Left ventricle myocardium inferior (tissue), 1 donor: ENCODE data around the gene SERTAD3. TPM values are rescaled to one million over a fixed set of nuclear protein-coding genes. Genes with fewer than 3 reads are reported as not detected.
A peak's percentile ranks its signal among the peaks of the same experiment; 100 is the strongest.
"Not testable (repeated sequence)": the region's sequence is repeated elsewhere in the genome, so short reads cannot be mapped to it uniquely, and the experiment has no call there.

Experiments used
- DNase-seq: peaks from one replicate; pipeline ENCODE4 v3.0.0-alpha.2; 2020
- H3K27ac ChIP-seq: fragments of 200-600 bp; replicated peaks from 2 replicates; pipeline ENCODE4 v1.8.0; 2021
- H3K27me3 ChIP-seq: fragments of 200-600 bp; 2 replicates; pipeline ENCODE4 v1.8.0; 2021; ENCODE audit warnings: low read depth
- H3K36me3 ChIP-seq: fragments of 200-600 bp; 2 replicates; pipeline ENCODE4 v1.8.0; 2021
- H3K4me1 ChIP-seq: fragments of 200-600 bp; 2 replicates; pipeline ENCODE4 v1.8.0; 2021
- H3K4me3 ChIP-seq: fragments of 200-600 bp; 2 replicates; pipeline ENCODE4 v1.8.0; 2021; ENCODE audit warnings: mild to moderate bottlenecking, moderate library complexity
- H3K9me3 ChIP-seq: fragments of 200-600 bp; replicated peaks from 2 replicates; pipeline ENCODE4 v1.8.0; 2021
- intact Hi-C: fragments of 100-400 bp; cut with micrococcal nuclease; formaldehyde crosslinking; loops from one replicate; pipeline ENCODE4 v1.11.0; 2022
- total RNA-seq: library from RNA; stranded (reverse); fragmentation: NEBNext Ultra II Directional; extraction: Animal tissue kit (Norgen Biotek cat#: 25700); gene quantifications from one replicate; pipeline ENCODE4 v1.2.1, GENCODE V29; 2021
- TF ChIP-seq, protein P1 (sequence below): fragments of 200-600 bp; IDR thresholded peaks from 2 replicates; pipeline ENCODE4 v1.8.0; 2021; ENCODE audit warnings: antibody characterized with exemption, mild to moderate bottlenecking, borderline replicate concordance
- donor health status: DM: no; HTN: yes; CAD: no; lungs with severe emphysema.

Gene SERTAD3
- total RNA-seq, 1 donor from 2014 or later, result 16.2 TPM

DNA sequence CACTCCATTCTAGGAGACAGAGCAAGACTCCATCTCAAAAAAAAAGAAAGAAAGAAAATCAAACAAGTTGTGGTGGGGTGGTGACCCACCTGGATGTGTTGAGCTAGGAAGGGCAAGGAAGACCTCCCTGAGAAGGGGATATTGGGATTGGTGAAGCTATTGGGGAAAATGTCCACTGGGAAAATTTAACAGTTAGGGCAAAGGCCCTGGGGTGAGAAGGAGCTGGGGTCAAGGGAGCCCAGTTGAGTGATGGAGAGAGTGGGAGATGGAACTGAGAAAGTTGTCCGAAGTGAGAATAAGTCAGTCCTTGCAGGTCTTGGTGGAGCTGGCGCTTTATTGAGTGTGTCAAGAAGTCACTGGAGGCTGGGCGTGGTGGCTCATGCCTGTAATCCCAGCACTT is 5.9 kb downstream of the SERTAD3 start:
- TF ChIP-seq, protein P1, sequence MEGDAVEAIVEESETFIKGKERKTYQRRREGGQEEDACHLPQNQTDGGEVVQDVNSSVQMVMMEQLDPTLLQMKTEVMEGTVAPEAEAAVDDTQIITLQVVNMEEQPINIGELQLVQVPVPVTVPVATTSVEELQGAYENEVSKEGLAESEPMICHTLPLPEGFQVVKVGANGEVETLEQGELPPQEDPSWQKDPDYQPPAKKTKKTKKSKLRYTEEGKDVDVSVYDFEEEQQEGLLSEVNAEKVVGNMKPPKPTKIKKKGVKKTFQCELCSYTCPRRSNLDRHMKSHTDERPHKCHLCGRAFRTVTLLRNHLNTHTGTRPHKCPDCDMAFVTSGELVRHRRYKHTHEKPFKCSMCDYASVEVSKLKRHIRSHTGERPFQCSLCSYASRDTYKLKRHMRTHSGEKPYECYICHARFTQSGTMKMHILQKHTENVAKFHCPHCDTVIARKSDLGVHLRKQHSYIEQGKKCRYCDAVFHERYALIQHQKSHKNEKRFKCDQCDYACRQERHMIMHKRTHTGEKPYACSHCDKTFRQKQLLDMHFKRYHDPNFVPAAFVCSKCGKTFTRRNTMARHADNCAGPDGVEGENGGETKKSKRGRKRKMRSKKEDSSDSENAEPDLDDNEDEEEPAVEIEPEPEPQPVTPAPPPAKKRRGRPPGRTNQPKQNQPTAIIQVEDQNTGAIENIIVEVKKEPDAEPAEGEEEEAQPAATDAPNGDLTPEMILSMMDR, result no peak
- DNase-seq, result no peak
- intact Hi-C loops, result no loop called here
- no peak overlapping the region for H3K4me3 ChIP-seq
- H3K27me3 ChIP-seq, result no peaks in the 10 kb centered on the region
- no peaks in the 10 kb centered on the region for H3K9me3 ChIP-seq
- peaks cover 23% of the 10 kb centered on the region for H3K36me3 ChIP-seq
- H3K4me1 ChIP-seq, result peaks cover 42% of the 10 kb centered on the region
- no peak overlapping the region for H3K27ac ChIP-seq

DNA sequence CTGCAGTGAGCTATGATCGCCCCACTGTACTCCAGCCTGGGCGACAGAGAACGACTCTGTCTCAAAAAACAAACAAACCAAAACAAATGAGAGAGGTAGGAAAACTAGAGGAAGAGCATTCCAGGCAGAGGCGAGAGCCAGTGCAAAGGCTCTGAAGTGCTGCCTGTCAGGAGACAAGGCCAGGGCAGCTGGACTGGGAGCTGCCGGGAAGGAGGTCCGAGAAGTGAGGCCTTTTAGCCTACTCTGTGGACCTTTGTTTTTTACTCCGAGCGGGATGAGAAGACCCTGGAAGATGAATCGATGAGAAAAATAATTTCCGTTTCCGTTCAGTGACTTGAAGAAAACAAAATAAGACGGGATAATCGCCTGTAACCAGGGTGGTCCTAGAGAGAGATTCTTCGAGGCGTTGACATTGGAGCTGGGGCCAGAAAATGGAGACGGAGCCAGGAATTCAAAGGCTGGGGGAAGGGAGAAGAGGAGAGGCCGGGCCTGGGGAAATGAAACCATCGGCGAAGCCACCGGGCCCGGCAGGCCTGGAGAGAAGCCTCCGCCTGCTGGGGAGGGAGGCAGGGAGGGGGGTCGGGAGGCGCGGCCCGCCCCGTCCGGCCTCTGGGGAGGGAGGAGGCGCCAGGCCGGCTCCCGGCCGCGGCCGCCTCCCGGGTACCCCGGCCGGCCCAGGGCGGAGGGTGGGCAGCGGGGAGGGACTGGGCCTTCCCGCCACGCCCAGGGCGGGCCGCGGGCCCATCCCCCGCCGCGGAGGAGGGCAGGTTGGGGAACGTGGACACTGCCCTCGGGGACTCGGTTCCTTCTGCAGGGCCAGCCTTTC is 10.5 kb downstream of the SERTAD3 start:
- peak overlapping the region; percentile 63 for H3K4me3 ChIP-seq
- DNase-seq, result peak; percentile 89
- H3K27me3 ChIP-seq, result no peaks in the 10 kb centered on the region
- no peaks in the 10 kb centered on the region for H3K36me3 ChIP-seq
- intact Hi-C loops, result no loop called here
- TF ChIP-seq, protein P1, result no peak
- no peaks in the 10 kb centered on the region for H3K9me3 ChIP-seq
- peaks cover 25% of the 10 kb centered on the region for H3K4me1 ChIP-seq
- H3K27ac ChIP-seq, result peak overlapping the region; percentile 97

DNA sequence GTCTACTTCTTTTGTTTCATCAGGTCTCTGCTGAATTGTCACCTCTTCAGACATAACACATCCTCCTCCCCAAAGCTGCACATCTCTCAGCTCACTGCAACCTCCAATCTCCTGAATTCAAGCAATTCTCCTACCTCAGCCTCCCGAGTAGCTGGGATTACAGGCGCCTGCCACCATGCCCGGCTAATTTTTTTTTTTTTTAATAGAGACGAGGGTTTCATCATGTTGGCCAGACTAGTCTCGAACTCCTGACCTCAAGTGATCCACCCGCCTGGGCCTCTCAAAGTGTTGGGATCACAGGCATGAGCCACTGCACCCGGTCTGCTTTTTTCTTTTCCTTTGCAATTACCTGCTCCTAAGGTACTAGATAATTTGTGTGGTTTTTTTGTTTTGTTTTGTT is 11.4 kb downstream of the SERTAD3 start:
- H3K9me3 ChIP-seq, H3K27me3 ChIP-seq, DNase-seq, H3K36me3 ChIP-seq, intact Hi-C loops: not testable (repeated sequence)
- H3K4me3 ChIP-seq, result peak overlapping the region; percentile 63
- peaks cover 25% of the 10 kb centered on the region for H3K4me1 ChIP-seq
- peak overlapping the region; percentile 97 for H3K27ac ChIP-seq

DNA sequence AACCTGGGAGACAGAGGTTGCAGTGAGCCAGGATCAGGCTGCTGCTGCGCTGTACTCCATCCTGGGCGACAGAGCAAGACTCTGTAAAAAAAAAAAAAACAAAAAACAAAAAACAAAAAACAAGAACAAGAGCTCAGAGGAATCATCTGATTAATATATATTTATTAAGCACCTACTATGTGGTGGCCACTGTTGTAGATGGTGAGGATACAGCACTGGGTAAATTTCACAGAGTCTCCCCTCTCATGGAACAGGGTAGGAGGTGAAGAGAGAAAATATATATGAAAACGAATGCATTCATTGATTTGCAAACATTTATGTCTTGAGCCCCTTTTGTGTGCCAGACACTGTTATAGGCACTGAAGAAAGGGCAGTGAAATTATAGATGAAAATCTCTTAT is 12.4 kb downstream of the SERTAD3 start:
- intact Hi-C loops, result no loop called here
- Histone ChIP-seq H3K4me3 (no peak overlapping the region), H3K4me1 (peaks cover 28% of the 10 kb centered on the region), H3K36me3 (no peaks in the 10 kb centered on the region), H3K9me3 (no peaks in the 10 kb centered on the region), H3K27me3 (no peaks in the 10 kb centered on the region), H3K27ac (peak overlapping the region; percentile 97)
- no peak for DNase-seq
- TF ChIP-seq, protein P1, result no peak

DNA sequence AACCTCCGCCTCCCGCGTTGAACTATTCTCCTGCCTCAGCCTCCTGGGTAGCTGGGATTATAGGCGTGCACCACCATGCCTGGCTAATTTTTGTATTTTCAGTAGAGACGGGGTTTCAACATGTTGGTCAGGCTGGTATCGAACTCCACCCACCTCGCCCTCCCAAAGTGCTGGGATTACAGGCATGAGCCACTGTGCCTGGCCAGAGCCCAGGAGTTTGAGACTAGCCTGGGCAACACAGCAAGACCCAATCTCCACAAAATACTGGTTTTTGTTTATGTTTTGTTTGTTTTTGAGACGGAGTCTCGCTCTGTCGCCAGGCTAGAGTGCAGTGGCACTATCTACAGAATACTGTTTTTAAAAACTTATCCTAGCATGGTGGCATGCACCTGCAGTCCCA is 13.9 kb downstream of the SERTAD3 start:
- DNase-seq, result not testable (repeated sequence)

DNA sequence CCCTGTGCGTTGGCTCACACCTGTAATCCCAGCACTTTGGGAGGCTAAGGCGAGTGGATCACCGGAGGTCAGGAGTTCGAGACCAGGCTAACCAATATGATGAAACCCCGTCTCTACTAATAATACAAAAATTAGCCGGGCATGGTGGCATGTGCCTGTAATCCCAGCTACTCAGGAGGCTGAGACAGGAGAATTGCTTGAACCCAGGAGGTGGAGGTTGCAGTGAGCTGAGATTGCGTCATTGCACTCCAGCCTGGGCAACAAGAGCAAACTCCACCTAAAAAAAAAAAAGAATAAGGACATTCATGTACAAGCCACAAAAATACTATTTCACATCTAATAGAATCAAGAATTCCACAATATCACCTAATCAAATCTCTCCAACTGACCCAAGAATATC is 15.9 kb downstream of the SERTAD3 start:
- H3K27ac ChIP-seq, intact Hi-C loops, H3K27me3 ChIP-seq, H3K36me3 ChIP-seq, H3K9me3 ChIP-seq, DNase-seq, H3K4me3 ChIP-seq: not testable (repeated sequence)
- H3K4me1 ChIP-seq, result peaks cover 47% of the 10 kb centered on the region

More for the DNA sequence above, 13.9 kb downstream of the SERTAD3 start:
- H3K27ac ChIP-seq, H3K9me3 ChIP-seq, H3K27me3 ChIP-seq, intact Hi-C loops, H3K4me3 ChIP-seq, H3K36me3 ChIP-seq: not testable (repeated sequence)
- peaks cover 37% of the 10 kb centered on the region for H3K4me1 ChIP-seq
